DND-41 (cell line): ENCODE results near the gene HDAC4.

Experiments
- EZH2 ChIP-seq: IDR thresholded peaks from 3 replicates; pipeline ENCODE4 v1.6.1; 2012; ENCODE audit warnings: borderline replicate concordance, low read depth, mild to moderate bottlenecking, moderate library complexity, low read length, inconsistent platforms; ENCODE audit not compliant: severe bottlenecking
- TF ChIP-seq, protein P1 (sequence below): IDR thresholded peaks from 2 replicates; pipeline ENCODE4 v1.5.1; 2012; ENCODE audit warnings: borderline replicate concordance, low read length, moderate library complexity, mild to moderate bottlenecking; ENCODE audit not compliant: poor library complexity, severe bottlenecking; ENCODE audit errors: extremely low read depth

GRCh38 chr2:239107936-239108335 lies 292.9 kb downstream of the HDAC4 start:
- TF ChIP-seq, protein P1, sequence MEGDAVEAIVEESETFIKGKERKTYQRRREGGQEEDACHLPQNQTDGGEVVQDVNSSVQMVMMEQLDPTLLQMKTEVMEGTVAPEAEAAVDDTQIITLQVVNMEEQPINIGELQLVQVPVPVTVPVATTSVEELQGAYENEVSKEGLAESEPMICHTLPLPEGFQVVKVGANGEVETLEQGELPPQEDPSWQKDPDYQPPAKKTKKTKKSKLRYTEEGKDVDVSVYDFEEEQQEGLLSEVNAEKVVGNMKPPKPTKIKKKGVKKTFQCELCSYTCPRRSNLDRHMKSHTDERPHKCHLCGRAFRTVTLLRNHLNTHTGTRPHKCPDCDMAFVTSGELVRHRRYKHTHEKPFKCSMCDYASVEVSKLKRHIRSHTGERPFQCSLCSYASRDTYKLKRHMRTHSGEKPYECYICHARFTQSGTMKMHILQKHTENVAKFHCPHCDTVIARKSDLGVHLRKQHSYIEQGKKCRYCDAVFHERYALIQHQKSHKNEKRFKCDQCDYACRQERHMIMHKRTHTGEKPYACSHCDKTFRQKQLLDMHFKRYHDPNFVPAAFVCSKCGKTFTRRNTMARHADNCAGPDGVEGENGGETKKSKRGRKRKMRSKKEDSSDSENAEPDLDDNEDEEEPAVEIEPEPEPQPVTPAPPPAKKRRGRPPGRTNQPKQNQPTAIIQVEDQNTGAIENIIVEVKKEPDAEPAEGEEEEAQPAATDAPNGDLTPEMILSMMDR, result no peak
- no peak for TF ChIP-seq EZH2
